B cell (primary cell): ENCODE measurements around the gene RGS7. TPM values are rescaled to one million over a fixed set of nuclear protein-coding genes. Genes with fewer than 3 reads are reported as not detected.

Experiments
- ATAC-seq: fragments of 200-7000 bp; cut with Tn5 transposase; one replicate; pipeline ENCODE4 v1.10.0; 2021; ENCODE audit warnings: low read depth, mild to moderate bottlenecking, moderate number of reproducible peaks, moderate library complexity
- CTCF ChIA-PET: fragments of 350-600 bp; sonication (Branson Sonifier 250); formaldehyde crosslinking; loops from one replicate; lab custom pipeline; 2021; ENCODE audit warnings: antibody characterized with exemption, inconsistent platforms; lab: Charles Lee
- POLR2A ChIA-PET: fragments of 350-600 bp; sonication (Branson Sonifier 250); formaldehyde crosslinking; loops from one replicate; lab custom pipeline; 2021; ENCODE audit warnings: antibody characterized with exemption; lab: Charles Lee
- DNase-seq: peaks from one replicate; pipeline ENCODE4 v3.0.0; 2013
- H2AFZ ChIP-seq: 2 replicates; pipeline ENCODE4 v1.6.1; 2012; ENCODE audit warnings: mild to moderate bottlenecking, low read depth, low read length; ENCODE audit not compliant: insufficient read depth, poor library complexity, severe bottlenecking
- H3K27ac ChIP-seq, 2 donors: 1 replicate in 1 of 2; 2 replicates in 1 of 2; pipeline ENCODE4 v1.5.1; 2012 to 2013; ENCODE audit warnings: low read length in 2 of 2, mild to moderate bottlenecking in 2 of 2, moderate library complexity in 1 of 2
- H3K27me3 ChIP-seq, 4 experiments: fragments of 200-600 bp in 1 of 4; sonication (generic) in 1 of 4; replicated peaks in 1 of 4; 1 replicate in 2 of 4; 2 replicates in 2 of 4; pipeline versions ENCODE4 v1.6.1 to v1.7.0; 2013 to 2016; ENCODE audit warnings: low read length in 3 of 4, mild to moderate bottlenecking in 2 of 4, mixed read lengths in 1 of 4, moderate library complexity in 1 of 4; ENCODE audit not compliant: insufficient read depth in 4 of 4, control insufficient read depth in 3 of 4; ENCODE audit errors: control extremely low read depth in 1 of 4
- H3K36me3 ChIP-seq, 2 experiments: replicated peaks in 1 of 2; 1 replicate in 1 of 2; 2 replicates in 1 of 2; pipeline versions ENCODE4 v1.6.1 to v1.7.1; 2013; ENCODE audit warnings: low read length in 1 of 2; ENCODE audit not compliant: insufficient read depth in 2 of 2, control insufficient read depth in 1 of 2; ENCODE audit errors: control extremely low read depth in 1 of 2, extremely low read depth in 1 of 2
- H3K4me1 ChIP-seq, 2 donors: fragments of 200-600 bp in 1 of 2; sonication (generic) in 1 of 2; 1 replicate in 1 of 2; 2 replicates in 1 of 2; pipeline versions ENCODE4 v1.5.1 to v1.6.1; 2013 to 2017; ENCODE audit warnings: low read length in 2 of 2; ENCODE audit not compliant: control insufficient read depth in 2 of 2, insufficient read depth in 2 of 2
- H3K4me2 ChIP-seq: replicated peaks from 2 replicates; pipeline ENCODE3; 2012; ENCODE audit warnings: mild to moderate bottlenecking, low read depth, low read length; ENCODE audit not compliant: poor library complexity, severe bottlenecking
- H3K4me3 ChIP-seq, 5 experiments: fragments of 200-600 bp in 1 of 5; sonication (generic) in 1 of 5; 1 replicate in 3 of 5; 2 replicates in 2 of 5; pipeline versions ENCODE4 v1.5.1 to v1.7.0; 2011 to 2016; ENCODE audit warnings: low read length in 4 of 5, mild to moderate bottlenecking in 4 of 5, low read depth in 2 of 5, control low read depth in 1 of 5, moderate library complexity in 1 of 5; ENCODE audit not compliant: insufficient read depth in 1 of 5; ENCODE audit errors: control extremely low read depth in 1 of 5, extremely low read depth in 1 of 5
- H3K79me2 ChIP-seq: fragments of 200-600 bp; sonication (generic); one replicate; pipeline ENCODE4 v1.6.0; 2016; ENCODE audit warnings: low read length; ENCODE audit not compliant: control insufficient read depth, insufficient read depth
- H3K9ac ChIP-seq: fragments of 200-600 bp; sonication (generic); 2 replicates; pipeline ENCODE4 v1.6.1; 2017; ENCODE audit warnings: mild to moderate bottlenecking, low read length, moderate library complexity
- H3K9me3 ChIP-seq, 3 donors: one replicate each; pipeline versions ENCODE4 v1.6.1 to v1.7.1; 2013; ENCODE audit warnings: low read length in 2 of 3; ENCODE audit not compliant: control insufficient read depth in 2 of 3, insufficient read depth in 1 of 3; ENCODE audit errors: control extremely low read depth in 1 of 3
- H4K20me1 ChIP-seq: 2 replicates; pipeline ENCODE4 v1.6.0; 2012; ENCODE audit warnings: mild to moderate bottlenecking, low read length; ENCODE audit not compliant: insufficient read depth, control insufficient read depth, poor library complexity, severe bottlenecking
- H3K27ac Mint-ChIP-seq: one replicate; pipeline ENCODE4 v1.8.0; 2021; ENCODE audit warnings: mixed read lengths
- H3K27me3 Mint-ChIP-seq: one replicate; pipeline ENCODE4 v1.8.0; 2021; ENCODE audit warnings: mixed read lengths
- H3K4me1 Mint-ChIP-seq: one replicate; pipeline ENCODE4 v1.8.0; 2021; ENCODE audit warnings: mixed read lengths
- H3K4me3 Mint-ChIP-seq: one replicate; pipeline ENCODE4 v1.8.0; 2021; ENCODE audit warnings: mixed read lengths
- H3K9me3 Mint-ChIP-seq: one replicate; pipeline ENCODE4 v1.8.0; 2022; ENCODE audit warnings: mixed read lengths; ENCODE audit not compliant: insufficient read depth
- EZH2 ChIP-seq: IDR thresholded peaks from 2 replicates; pipeline ENCODE4 v1.6.1; 2012; ENCODE audit warnings: borderline replicate concordance, low read depth, mild to moderate bottlenecking, moderate library complexity, low read length; ENCODE audit not compliant: insufficient read depth, poor library complexity, severe bottlenecking
- WGBS: methylation state at CpG from one replicate; pipeline ENCODE4 v1.1.5; 2013; ENCODE audit warnings: missing lambda C conversion rate; ENCODE audit not compliant: insufficient coverage; 5-methylcytosine and 5-hydroxymethylcytosine counted together
- intact Hi-C: fragments of 100-400 bp; cut with micrococcal nuclease; formaldehyde crosslinking; loops from one replicate; pipeline ENCODE4 v1.10.0; 2022
- polyA plus RNA-seq: library from polyadenylated mRNA; depleted of rRNA; stranded (reverse); fragments of >200 nt; gene quantifications from 2 replicates; pipeline ENCODE4 v1.2.3, GENCODE V29; 2012
- total RNA-seq, 2 donors: library from RNA; stranded (reverse); fragments of 120-200 nt in 1 of 2; gene quantifications; 1 replicate in 1 of 2; 2 replicates in 1 of 2; pipeline versions ENCODE4 v1.2.3 to v1.2.4, GENCODE V29; 2013 to 2022
- TF ChIP-seq, protein P1 (sequence below): fragments of 200-600 bp; IDR thresholded peaks from one replicate; pipeline ENCODE4 v1.8.0; 2022; ENCODE audit warnings: antibody characterized with exemption, mild to moderate bottlenecking

The RGS7 gene
- total and polyA plus RNA-seq, 2 donors (not counting 1 experiment from before 2014, with no cell fraction given): 0.15 to 1.8 TPM

DNA sequence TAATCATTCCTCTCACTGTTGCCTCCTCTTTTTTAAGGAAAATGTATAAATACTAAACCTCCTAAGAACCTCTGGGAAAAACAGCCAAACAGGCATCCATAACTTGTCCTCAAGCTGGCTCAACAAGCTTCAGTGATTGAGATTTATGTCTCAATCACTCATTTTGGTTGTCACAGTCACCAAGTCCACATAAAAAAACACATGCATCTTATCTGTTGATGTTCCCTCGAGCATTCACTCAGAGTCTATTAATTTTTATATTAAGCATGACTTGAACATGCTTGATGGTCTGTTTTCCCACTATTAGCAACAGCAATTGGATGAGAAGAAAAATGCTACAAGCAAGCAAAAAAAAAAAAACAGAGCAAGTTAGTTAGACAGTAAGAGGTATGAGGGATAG, 254.3 kb downstream of the RGS7 start:
- Histone ChIP-seq H4K20me1 (no peaks in the 10 kb centered on the region), H3K4me3 (no peak overlapping the region), H3K9me3 (no peaks in the 10 kb centered on the region), H3K27ac (no peak overlapping the region), H2AFZ (no peak overlapping the region), H3K9ac (no peak overlapping the region), H3K27me3 (no peaks in the 10 kb centered on the region), H3K4me1 (no peaks in the 10 kb centered on the region), H3K4me2 (no peak overlapping the region), H3K36me3 (no peaks in the 10 kb centered on the region), H3K79me2 (no peaks in the 10 kb centered on the region)
- Mint-ChIP-seq H3K9me3 (no peaks in the 10 kb centered on the region), H3K27me3 (no peaks in the 10 kb centered on the region), H3K4me1 (no peaks in the 10 kb centered on the region), H3K4me3 (no peak overlapping the region), H3K27ac (no peak overlapping the region)
- intact Hi-C loops: no loop called here
- no peak for ATAC-seq
- WGBS: no CpG with 5 or more reads among the region's 1 CpG
- CTCF ChIA-PET: no interaction called here
- DNase-seq: no peak
- no peak for TF ChIP-seq EZH2
- TF ChIP-seq, protein P1, sequence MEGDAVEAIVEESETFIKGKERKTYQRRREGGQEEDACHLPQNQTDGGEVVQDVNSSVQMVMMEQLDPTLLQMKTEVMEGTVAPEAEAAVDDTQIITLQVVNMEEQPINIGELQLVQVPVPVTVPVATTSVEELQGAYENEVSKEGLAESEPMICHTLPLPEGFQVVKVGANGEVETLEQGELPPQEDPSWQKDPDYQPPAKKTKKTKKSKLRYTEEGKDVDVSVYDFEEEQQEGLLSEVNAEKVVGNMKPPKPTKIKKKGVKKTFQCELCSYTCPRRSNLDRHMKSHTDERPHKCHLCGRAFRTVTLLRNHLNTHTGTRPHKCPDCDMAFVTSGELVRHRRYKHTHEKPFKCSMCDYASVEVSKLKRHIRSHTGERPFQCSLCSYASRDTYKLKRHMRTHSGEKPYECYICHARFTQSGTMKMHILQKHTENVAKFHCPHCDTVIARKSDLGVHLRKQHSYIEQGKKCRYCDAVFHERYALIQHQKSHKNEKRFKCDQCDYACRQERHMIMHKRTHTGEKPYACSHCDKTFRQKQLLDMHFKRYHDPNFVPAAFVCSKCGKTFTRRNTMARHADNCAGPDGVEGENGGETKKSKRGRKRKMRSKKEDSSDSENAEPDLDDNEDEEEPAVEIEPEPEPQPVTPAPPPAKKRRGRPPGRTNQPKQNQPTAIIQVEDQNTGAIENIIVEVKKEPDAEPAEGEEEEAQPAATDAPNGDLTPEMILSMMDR: no peak
- POLR2A ChIA-PET: no interaction called here

- H2AFZ ChIP-seq: no peak overlapping the region
- H3K36me3 ChIP-seq: no peaks in the 10 kb centered on the region
- CTCF ChIA-PET: no interaction called here
- H4K20me1 ChIP-seq: no peaks in the 10 kb centered on the region
- POLR2A ChIA-PET: no interaction called here
- H3K4me3 Mint-ChIP-seq: no peak overlapping the region
- no peaks in the 10 kb centered on the region for H3K79me2 ChIP-seq
- no peaks in the 10 kb centered on the region for H3K4me1 Mint-ChIP-seq
- no peaks in the 10 kb centered on the region for H3K9me3 Mint-ChIP-seq
- H3K9me3 ChIP-seq: no peaks in the 10 kb centered on the region
- H3K27me3 ChIP-seq: no peaks in the 10 kb centered on the region
- H3K4me3 ChIP-seq: no peak overlapping the region
- H3K4me2 ChIP-seq: no peak overlapping the region
- H3K27ac ChIP-seq: no peak overlapping the region
- no peaks in the 10 kb centered on the region for H3K27me3 Mint-ChIP-seq
- 100% methylated on average over 1 of the region's 3 CpGs for WGBS
- H3K9ac ChIP-seq: no peak overlapping the region
- TF ChIP-seq, protein P1: no peak
- no peak for TF ChIP-seq EZH2
- DNase-seq: no peak
- intact Hi-C loops: no loop called here
- ATAC-seq: no peak
- no peak overlapping the region for H3K27ac Mint-ChIP-seq
- no peaks in the 10 kb centered on the region for H3K4me1 ChIP-seq
Measured at GRCh38 chr1:241101622-241102021, 255.4 kb downstream of the RGS7 start.
